GM21717 (cell line): ENCODE results near the gene IRX6.

Experiments
- ATAC-seq: cut with Tn5 transposase; IDR thresholded peaks from one replicate; pipeline ENCODE4 v1.9.1; 2021; ENCODE audit warnings: mild to moderate bottlenecking, moderate library complexity; ENCODE audit not compliant: unreplicated experiment

Gene IRX6

DNA sequence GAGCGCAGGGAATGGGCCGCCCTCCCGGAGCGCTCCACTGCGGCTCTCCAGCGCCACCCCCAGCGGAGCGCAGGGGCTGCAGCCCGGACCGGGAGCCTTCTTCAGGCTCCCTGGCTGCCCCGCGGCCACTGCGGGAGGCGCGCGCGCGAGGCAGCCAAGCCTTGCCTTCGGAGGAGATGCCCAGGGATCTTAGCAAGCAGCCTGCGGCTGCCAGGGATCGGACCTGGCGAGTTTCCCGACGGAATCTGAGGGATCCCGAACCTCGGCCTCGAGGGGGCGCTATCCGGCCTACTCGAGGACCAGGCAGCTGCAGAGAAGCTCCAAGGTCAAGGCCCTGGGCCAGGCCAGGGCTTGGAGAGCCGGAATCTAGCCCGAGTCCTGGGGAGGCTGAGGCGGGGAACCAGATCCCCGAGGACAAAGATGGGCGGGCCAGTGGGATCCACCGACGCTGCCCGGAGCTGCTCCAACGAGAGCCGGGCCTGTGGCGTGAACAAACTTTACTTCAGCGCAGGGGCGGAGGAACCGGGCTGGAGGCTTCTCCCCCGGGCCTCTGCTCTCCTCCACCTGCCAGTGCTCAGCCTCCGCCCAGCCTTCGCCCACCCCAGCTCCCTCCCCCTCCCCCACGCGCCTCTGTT, at the start of gene IRX6:
IRX6 (plus strand) TSS at position 567 of the 635 bp plus-strand sequence. CDS start 889 bp downstream, outside the sequence.
- ATAC-seq, result no peak

DNA sequence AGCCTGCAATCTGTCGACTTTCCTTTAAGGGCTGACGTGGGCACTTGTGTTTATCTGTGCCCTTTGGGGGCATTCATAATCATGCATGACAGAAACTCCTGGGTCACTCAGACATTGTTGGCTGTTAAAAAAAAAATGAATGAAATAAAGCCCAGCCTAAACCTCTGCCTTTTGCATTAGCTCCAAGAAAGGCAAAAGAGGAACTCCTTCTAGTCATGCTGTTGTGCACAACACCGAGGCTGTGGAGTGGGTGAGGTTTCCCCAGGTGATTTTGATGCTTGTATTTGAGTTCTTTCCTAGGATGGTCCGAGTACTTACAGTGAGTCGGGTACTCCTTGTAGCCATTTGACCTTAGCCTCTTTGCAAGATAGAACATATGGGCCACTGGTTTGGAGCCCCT, 49.6 kb upstream of the IRX6 start:
- no peak for ATAC-seq

DNA sequence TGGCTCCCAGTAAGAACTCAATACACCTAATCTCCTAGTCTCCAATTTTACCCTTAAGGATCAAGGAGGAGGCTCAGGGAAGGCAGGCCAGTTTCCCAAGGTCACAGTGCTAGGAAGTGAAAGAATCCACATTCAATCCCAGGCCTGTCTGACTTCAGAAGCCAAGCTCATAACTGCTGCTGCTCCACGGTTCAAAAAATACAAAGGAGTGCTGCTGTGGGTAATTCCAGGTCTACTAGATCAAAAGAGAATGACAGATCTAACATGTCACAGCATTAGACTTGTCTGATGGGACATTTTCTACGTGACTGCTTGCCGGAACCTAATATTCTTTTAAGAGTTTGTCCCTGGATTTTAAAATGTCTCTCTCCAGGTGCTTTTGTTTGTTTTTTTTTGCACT, 48.8 kb upstream of the IRX6 start:
- ATAC-seq, result no peak

DNA sequence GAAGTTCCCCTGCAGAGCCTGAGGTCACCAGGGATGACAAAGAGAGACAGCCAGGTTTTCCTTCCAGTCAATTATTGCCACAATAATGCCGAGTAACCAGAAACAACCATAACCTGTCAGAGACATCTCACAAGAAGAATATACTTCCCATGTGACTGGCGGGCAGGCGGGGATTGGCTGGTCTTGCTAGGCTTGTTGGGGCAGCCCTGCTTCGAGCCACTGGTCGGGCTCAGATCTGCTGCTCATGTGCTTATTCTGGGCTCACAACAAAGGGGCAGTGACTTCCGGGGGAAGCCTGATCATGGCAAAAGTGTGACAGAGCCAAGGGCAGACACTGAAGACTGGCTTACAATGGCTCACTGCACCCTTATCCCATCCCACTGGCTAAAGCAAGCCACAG, 48.1 kb upstream of the IRX6 start:
- ATAC-seq, result no peak

DNA sequence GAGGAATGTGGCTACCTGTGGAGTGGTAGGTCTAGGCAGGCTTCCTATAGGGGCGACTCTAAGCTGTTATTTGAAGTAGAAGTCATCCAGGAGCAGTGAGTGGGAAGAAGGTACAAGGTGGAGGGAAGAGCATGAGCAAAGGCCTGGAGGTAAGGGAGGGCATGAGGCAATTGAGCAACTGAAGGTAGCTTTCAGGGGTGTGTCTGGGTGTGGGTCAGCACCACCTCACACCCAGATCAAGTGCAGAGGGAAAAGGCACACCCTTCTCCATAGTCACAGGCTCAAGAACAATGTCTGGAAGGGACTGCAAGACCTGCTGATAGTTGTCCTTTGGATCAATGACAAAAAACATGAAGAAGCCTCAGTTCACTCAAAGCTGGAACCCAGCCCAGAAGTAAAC, 46.5 kb upstream of the IRX6 start:
- ATAC-seq, result no peak

DNA sequence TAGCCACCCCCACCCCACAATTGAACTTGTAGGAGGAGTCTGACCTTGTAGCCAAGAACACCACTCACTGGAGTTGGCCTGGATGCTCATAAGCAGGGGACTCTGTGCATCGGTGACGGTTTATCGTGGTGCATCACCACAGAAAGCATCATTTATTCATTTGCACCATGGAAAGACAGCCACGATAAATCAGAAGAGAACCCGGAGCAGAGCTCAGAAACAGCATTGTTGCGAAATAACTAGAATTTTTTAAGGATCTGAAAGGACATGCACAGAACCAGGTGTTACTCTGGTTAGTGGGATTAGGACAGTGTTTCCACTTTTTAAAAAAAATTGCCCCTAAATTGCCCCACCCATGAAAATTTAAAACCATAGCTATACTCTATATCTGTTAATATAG, 44.4 kb upstream of the IRX6 start:
- no peak for ATAC-seq

DNA sequence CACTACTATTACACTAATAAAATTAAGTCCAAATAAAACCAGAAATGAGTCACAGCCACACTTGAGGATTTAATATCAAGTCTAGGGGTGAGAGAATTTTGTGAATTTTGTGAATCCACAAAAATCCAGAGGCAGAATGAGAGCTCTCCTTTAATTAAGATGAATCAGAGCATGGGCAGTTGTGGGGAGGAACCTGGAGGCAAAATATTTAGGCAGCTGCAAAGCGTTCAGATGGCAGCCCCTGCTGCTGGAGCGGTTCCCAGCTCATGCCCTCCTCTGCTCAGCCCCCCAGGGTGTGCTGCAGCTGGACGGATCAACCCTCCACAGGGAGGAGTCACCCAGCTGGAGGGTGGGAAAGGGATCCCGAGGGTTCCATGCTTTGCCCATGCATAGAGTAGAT, 43.4 kb upstream of the IRX6 start:
- no peak for ATAC-seq

DNA sequence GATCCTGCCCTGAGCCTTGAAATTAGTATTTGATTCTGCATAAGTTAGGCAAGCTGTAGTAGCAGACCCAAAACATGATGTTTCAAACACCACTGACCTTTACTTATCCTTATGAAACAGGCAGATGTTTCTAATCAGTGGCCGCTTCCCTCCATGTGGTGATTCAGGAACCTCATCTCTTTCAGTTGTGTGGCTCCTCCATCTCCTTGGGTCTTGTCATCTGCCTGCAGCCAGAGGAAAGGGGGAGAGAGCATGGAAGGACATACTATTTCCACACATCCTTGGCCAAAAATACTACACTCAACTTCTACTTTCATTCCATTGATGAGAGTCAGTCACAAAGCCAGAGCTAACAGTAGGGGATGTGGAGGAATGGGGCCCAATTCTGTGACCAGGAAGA, 41.6 kb upstream of the IRX6 start:
- ATAC-seq, result no peak

DNA sequence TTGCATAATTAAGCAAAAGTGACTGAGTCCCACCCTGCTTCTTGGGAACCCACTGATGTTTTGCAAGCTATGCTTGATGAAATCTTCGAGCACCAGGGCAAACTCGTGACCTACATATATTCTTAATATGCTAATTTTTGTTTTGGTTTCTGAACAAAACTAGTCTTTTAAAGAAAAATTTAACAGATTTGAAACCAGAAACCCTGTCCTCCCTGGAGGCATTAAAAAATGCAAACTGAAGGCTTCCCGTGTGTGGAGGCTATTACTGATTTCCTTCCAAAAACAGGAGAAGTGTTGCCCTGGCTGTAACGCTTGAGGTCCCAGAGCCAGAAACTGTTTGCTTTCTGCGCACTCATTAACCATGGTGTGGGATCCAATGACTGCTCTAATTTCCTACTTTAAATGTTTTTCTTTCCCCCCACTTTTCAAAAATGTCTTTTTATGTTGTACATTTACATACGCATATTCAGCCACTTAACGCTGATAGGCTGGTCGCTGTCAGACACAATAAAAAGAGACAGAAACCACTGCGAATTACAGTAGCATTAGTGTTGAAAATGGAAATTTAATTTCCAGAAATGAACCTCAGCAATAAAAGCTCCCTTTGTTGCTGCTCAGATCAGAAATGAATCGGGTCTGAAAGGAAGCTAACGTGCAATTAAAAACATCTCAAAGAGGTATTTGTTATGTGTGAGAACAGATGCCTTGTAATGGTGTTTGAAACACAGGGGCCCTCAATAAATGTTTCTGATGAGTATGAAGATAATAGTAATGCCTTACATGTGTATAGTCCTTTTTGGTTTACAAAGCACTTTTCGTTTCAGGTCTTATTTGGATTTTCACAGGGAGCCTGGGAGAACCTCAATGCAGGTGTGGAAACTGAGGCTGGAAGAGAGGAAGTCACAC, 39.9 kb upstream of the IRX6 start:
- no peak for ATAC-seq

DNA sequence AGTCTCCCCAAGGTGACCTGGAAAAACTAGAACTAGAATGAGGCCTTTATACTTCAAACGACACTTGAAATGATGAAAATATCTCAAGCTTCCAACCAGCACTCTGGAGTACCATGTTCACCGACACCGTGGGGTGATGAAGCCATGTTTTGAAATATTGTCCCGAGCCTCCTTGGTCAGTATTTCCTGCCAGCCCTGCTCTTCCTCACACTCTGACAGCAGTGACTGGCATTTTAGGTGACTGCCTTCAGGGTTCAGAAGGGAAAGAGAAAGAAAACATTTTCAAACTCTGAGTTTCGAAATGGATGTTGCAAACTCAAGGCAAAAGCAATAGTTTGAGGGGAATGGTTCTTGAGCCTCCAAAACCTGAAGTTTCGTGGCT, 39.3 kb upstream of the IRX6 start:
- ATAC-seq, result no peak

DNA sequence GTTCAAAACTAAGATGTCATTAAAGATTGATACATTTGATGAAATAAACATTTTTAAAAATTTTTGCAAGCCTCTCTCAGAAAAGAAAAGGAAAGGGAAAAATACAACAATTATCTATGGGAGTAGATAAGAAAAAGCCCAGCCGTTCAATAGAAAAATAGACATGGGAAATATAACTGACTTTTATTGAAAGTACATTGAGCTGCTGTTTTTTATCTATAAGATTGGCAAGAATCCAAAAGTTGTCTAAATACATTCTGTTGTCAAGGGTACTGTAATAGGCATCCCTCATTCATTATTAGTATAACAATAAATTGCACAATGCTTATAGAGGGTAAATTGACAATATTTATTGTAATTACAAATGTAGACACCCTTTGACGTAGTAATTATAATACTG, 38.4 kb upstream of the IRX6 start:
- ATAC-seq, result no peak

DNA sequence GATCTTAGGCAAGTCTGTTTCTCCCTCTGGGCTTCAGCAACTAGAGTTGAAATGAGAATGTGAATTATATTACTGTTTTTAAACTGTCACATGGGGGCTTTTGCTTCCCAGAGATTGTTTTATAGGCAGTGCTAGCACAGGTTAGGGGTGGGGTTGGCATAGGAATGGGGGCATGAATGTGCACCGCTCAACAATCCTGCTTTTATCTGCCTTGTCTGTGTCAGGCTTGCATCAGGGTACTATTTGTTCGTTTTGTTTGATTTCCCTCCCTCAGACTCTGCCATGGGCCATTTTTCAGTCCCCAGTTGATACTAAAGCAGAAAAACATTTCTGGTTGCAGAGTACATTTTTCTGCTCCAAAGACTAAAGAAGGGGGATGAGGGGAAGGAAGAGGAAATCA, 34.6 kb upstream of the IRX6 start:
- no peak for ATAC-seq

DNA sequence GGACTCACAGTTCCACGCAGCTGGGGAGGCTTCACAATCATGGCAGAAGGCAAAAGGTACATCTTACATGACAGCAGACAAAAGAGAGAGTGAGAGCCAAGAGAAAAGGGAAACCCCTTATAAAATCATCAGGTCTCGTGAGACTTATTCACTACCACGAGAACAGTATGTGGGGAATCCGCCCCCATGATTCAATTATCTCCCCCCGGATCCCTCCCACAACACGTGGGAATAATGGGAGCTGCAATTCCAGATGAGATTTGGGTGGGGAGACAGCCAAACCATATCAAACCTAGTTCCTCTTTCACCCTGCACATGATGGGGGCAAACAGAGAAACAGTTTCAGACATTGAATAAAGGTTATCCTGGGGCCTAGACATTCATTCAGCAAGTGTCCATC, 32.2 kb upstream of the IRX6 start:
- no peak for ATAC-seq

DNA sequence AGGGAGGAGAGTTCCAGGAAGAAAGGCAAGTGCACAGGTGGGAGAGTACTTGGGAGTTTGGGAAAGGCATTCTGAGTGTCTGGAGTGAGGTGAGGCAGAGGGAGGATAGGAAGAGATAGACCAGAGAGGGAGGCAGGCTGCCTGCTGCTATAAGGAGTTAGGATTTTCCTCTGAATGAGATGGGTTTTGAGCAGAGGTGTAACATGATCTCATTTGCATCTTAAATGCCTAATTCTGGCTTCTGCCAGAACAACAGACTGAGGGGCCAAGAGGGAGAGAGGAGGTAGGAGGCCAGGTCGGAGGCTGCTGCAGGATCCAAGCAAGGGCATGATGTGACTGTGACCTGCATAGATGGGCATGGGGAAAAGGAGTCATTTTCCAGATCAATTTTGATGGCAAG, 31.5 kb upstream of the IRX6 start:
- ATAC-seq, result no peak

DNA sequence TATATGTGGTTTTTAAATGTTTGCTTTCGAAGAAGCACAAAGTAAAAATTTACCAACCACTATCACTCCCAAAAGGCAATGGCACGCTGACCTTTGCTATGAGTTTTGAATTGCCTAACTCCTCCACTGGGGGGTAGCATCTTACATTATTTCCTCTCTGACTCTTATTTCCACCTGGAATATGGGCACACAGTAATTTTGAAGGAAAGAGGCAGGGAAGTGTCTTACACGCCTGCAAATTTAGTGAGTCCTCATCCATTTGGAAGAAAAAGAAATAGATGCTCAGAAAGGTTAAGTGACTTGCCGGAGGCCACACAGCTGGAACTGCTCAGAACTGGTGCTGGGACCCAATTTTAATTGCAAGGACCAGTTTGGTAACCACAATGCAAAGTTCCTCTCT, 29.9 kb upstream of the IRX6 start:
- no peak for ATAC-seq

DNA sequence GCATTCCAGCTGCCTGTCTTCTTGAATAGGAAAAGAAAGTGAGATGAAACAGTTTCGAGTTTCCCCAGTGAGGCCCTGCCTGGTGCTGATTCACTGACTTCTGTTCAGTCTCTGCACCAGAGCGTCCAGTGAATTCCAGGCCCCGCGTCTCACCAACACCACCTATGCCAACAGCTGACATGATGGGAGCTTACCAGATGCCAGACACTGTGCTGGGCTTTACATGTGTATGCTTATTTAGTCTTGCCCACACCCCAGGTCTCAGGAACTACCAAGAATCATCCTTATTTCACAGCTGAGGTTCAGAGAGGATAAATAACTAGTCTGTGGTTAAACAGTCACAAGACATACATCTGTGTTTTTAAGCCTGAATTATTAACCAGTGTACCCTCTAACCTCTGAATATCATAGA, 29.1 kb upstream of the IRX6 start:
- ATAC-seq, result no peak

DNA sequence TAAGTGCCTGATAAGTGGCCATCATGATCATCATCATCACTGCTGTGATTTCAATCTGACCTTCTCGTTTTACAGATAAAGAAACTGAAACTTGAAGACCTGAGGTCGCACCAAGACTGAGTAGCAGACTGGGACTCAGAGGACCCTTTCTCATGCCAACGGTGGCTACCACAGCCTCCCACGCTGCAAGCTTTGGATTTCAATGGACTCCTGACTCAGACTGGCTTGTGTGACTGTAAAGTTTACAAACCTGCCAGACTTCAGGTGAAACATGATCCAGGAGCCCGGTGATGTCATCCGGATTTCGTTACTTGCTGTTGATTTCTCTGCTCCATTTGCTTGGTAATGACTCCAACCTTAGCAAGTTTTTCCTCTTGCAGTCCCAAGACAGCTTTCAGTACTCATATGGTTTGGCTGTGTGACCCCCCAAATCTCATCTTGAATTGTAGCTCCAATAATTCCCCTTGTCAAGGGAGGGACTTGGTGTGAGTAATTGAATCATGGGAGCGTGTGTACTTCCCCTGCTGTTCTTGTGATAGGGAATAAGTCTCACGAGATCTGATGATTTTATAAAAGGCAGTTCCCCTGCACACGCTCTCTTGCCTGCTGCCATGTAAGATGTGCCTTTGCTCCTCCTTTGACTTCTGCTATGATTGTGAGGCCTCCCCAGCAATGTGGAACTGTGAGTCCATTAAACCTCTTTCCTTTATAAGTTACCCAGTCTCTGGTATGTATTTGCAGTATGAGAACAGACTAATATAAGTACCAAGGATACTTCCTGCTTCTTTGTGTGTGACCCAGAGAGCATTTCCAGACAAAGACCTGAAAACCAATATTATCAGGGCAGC, 26.7 kb upstream of the IRX6 start:
- ATAC-seq, result no peak

DNA sequence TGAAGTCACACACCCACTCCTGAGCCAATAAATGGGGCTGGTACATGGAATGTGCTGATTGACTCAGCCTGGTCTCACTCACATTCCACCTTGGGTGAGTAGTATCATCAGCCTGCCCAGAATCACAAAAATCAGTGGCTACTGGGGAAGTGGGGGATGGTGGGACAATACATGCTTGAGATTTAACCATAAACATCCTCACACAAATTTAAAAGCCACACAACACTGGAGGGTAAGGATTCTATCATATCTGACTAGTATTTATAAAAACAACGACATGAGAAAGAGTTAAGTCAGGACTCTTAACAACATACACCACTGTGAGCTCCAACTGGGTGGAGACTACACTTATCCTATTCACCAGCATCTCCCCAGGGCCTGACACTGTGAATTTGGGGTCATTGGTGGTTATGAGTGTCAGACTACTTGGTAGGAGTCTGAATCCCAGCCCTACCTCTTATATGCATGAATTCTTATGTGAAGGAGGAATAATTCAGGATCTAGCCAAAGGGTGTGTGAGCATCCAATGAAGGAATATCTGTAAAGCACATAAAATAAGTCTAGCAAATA, 26.0 kb upstream of the IRX6 start:
- ATAC-seq, result no peak

DNA sequence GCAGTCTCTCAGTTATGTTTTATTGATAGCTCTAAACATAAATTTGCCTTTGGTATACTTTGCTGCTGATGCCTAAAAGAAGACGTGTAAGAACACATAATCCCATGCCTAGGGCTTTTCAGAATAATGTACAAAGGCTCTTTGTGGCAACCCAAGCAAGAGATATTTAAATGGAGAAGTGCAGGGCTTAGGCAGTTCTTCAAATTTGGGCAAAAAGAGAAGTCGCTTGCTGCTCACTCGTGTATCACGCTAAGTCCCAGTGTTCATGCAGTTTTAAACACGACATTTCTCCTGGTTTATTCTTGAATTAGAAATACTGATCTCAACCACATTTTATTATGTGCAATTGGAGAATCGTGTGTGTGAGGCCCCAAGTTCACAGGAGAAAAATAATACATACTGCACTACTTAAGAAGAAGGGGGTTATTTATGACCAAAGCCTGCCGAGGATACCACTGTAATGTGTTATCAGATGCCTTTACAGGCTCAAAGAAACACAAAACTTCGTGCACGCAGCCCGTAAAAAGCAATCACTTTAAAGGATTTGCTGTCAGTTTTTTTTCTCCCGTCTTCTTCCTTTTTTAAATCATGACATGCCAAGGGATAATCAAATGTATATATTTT, 22.5 kb upstream of the IRX6 start:
- ATAC-seq, result no peak

DNA sequence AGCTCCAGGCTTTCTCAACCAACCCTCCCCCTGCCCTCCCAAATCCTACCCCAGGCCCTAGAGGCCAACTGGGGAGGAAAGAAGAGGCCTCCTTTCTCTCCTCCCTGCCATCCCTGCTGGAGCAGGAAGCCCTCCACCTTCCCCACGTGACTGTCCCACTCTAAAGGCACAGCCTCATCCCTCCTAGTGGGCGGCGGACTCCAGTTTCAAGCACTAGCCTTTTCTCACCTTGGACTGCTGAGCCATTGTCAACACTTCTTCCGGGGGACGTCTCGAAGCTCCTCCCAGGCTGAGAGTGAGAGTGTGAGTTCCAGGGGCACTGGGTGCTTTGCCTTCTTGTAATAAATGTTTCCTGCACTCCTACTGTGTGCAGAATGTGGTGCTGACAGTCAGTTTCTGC, 21.4 kb upstream of the IRX6 start:
- no peak for ATAC-seq

DNA sequence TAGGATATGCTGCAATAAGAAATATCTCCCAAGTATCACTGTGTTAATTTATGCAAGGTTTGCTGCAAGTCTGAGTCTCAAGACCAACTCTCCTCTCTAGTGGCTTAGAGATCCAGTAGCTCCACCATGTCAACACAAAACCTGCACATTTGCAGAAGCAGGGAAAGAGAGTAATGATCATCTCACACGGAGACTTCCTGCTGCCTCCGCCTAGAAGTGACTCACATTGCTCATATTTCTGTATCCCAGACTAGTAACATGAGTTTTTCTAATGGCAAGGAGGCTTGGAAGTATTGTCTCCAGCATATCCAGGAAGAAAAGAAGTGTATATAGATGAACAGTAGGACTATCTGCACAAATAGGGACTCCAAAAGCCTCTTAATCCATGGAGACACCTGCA, 15.0 kb upstream of the IRX6 start:
- ATAC-seq, result no peak
